Measurements from ENCODE around the gene UBASH3B.

- TF ChIP-seq CTCF (IDR thresholded peaks at IDR 0.05) (no peak), ZFX (IDR thresholded peaks at IDR 0.05; ENCODE audit: borderline replicate concordance) (no peak)
These were observed 96.0 kb downstream of the UBASH3B start for GRCh38 chr11:122751292-122752070.
